ENCODE results near the gene LRPAP1.
"Not testable (repeated sequence)": the region's sequence is repeated elsewhere in the genome, so short reads cannot be mapped to it uniquely, and the experiment has no call there.

DNA sequence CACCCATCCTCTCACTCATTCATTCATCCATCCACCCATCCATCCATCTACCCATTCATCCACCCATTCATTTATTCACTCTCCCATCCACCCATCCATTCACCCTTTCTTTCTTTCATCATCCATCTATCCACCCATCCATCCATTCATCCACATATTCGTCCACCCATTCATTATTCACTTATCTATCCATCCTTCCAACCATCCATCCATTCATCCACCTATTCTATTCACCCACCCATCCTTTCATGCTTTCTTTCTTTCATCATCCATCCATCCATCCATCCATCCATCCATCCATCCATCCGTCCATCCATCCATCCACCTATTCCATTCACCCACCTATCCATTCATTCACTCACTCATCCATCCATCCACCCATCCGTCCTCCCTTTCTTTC, 45.8 kb upstream of the LRPAP1 start:
- not testable (repeated sequence) for TF ChIP-seq POLR2A (IDR thresholded peaks at IDR 0.05; ENCODE audit: low read length); MAX (IDR thresholded peaks at IDR 0.05); EP300 (IDR thresholded peaks at IDR 0.05); POLR2AphosphoS2 (conservative IDR thresholded peaks at IDR 0.05; ENCODE audit: low read length)
